Stimulated activated CD4-positive, alpha-beta T cell treated with anti-CD3 and anti-CD28 coated beads, Interleukin-1b, Interleukin-23, amount 100 ng/mL, for 24 hours (primary cell): ENCODE measurements around the gene OR4S2.

Experiments
- DNase-seq, 4 experiments: peaks; one replicate each; pipeline ENCODE4 v3.0.0-alpha.2; 2020; ENCODE audit warnings: low read depth in 4 of 4, low spot score in 1 of 4

Gene OR4S2

GRCh38 chr11:55648027-55648426 is at the start of gene OR4S2:
OR4S2 (plus strand) TSS chr11:55648327; CDS start chr11:55650904, 2,577 bp downstream.
- no peak for DNase-seq

DNA sequence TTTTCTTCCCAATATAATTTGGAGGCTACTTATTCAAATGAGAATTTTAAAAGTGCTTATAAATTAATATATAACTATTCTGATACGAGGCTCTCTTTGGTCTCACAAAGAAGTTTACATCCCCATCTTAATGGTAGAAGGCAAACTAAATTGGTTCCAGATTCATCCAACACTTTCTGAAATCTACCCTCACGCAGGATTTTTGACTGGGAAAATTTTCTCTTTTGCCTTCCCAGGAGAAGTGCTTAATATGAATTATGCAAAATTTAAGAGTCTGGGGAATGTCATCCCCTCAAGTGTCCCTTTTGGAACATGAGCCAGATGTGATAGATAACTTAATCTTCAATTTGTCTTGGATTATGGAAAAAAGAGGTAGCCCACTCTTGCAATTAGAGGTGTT is 40.6 kb upstream of the OR4S2 start, which contains the start of gene OR4C11:
TSS of gene OR4C11 (minus strand) at position 101 of the 400 bp plus-strand sequence. CDS start 3,272 bp downstream, outside the sequence.
- DNase-seq = no peak

GRCh38 chr11:55624531-55624930 is 23.6 kb upstream of the OR4S2 start:
- DNase-seq = no peak

GRCh38 chr11:55634813-55635212 is 13.3 kb upstream of the OR4S2 start, which contains the start of gene OR4P4:
OR4P4 (plus strand) TSS chr11:55635113.
- DNase-seq = no peak

GRCh38 chr11:55652560-55652959 is 4.4 kb downstream of the OR4S2 start:
- no peak for DNase-seq

- DNase-seq = no peak
Measured at GRCh38 chr11:55655096-55655495, 7.0 kb downstream of the OR4S2 start.

GRCh38 chr11:55658031-55658573 is 10.0 kb downstream of the OR4S2 start:
- DNase-seq = no peak

DNA sequence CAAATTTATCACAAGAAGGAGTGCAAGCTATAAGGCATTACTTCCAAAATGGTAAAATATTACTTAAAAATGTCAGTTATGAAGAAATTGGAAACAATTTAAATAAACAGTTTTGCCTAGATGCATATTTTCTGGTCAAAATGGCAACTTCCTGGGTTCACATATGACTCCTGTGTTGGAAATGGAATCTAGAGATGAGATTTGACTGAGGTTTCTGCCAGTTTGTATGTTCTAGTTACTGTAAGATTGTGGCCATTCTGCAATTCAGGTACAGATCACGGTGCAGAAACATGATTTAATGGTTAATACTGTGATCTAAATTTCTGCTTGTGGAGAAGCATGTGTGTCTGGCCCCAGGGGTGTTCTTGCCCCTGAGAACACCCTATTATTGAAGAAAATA is 10.5 kb downstream of the OR4S2 start:
- DNase-seq = no peak

- no peak for DNase-seq
Measured at GRCh38 chr11:55661901-55662300, 13.8 kb downstream of the OR4S2 start, which contains the start of gene OR4C6. OR4C6 (plus strand) TSS chr11:55662201; CDS start chr11:55665167, 2,966 bp downstream.

- DNase-seq = no peak
Measured at GRCh38 chr11:55669376-55669775, 21.2 kb downstream of the OR4S2 start.

DNA sequence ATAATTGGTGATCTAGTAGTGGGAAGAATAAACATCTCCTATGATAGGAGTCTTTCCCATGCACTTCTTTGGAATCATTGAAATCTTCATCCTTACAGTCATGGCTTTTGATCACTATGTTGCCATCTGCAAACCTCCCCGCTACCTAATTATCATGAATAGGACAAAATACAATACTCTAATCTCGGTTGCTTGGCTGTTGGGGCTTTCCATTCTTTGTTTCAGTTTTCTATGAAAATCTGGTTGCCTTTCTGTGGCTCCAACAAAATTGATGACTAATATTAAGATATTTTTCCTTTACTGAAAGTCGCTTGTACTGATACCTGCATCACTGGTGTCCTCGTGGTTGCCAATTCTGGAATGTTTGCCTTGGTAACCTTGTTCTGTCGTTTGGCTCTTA is 25.7 kb downstream of the OR4S2 start:
- no peak for DNase-seq

GRCh38 chr11:55697817-55698216 is 49.7 kb downstream of the OR4S2 start:
- no peak for DNase-seq

DNA sequence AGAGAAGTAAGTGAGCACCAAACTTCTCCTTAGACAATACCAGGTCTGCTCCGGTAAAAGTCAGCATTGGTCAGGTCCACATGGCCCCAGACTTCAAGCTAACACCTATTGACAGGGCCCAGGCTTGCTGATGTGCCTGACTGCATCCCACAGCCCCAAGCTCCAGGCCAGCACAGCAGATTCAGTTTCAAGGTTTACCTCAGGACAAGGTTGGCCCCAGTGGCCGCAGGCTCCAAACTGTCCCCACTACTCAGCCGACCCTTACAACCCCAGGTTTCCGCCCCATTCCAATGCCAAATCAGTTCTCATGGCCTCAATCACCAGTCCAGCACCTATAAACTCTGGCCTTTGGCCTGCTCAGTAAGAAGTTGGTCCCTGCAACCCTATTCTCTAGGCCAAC is 53.3 kb downstream of the OR4S2 start:
- DNase-seq = no peak
